Measurements from ENCODE around the gene PLEKHM3.
"Not testable (repeated sequence)": the region's sequence is repeated elsewhere in the genome, so short reads cannot be mapped to it uniquely, and the experiment has no call there.

Gene PLEKHM3

DNA sequence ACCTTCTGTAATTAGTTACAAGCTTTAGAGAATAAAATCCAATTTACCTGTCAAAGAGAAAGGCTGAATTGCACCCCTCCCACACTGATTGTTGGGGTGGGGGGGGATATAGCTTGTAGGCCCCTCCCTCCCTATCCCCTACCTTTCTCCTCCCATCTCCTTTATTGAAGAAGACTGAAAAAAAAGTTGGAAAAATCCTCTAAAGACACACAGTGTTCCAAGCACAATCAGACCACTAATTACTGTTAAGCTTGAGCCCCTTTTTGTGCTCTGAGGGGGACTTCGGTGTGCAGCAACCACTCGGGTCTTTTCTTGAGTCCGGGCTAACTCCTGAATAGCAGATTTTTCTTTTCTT lies 212.6 kb downstream of the PLEKHM3 start:
- TF ChIP-seq, protein P1, sequence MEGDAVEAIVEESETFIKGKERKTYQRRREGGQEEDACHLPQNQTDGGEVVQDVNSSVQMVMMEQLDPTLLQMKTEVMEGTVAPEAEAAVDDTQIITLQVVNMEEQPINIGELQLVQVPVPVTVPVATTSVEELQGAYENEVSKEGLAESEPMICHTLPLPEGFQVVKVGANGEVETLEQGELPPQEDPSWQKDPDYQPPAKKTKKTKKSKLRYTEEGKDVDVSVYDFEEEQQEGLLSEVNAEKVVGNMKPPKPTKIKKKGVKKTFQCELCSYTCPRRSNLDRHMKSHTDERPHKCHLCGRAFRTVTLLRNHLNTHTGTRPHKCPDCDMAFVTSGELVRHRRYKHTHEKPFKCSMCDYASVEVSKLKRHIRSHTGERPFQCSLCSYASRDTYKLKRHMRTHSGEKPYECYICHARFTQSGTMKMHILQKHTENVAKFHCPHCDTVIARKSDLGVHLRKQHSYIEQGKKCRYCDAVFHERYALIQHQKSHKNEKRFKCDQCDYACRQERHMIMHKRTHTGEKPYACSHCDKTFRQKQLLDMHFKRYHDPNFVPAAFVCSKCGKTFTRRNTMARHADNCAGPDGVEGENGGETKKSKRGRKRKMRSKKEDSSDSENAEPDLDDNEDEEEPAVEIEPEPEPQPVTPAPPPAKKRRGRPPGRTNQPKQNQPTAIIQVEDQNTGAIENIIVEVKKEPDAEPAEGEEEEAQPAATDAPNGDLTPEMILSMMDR (IDR thresholded peaks at IDR 0.05; ENCODE audit: low read depth, low read length, missing control alignments), result no peak
- H3K4me3 ChIP-seq (ENCODE audit: low read depth, low read length), result no peak overlapping the region
- DNase-seq (ENCODE audit: low read depth), result no peak

DNA sequence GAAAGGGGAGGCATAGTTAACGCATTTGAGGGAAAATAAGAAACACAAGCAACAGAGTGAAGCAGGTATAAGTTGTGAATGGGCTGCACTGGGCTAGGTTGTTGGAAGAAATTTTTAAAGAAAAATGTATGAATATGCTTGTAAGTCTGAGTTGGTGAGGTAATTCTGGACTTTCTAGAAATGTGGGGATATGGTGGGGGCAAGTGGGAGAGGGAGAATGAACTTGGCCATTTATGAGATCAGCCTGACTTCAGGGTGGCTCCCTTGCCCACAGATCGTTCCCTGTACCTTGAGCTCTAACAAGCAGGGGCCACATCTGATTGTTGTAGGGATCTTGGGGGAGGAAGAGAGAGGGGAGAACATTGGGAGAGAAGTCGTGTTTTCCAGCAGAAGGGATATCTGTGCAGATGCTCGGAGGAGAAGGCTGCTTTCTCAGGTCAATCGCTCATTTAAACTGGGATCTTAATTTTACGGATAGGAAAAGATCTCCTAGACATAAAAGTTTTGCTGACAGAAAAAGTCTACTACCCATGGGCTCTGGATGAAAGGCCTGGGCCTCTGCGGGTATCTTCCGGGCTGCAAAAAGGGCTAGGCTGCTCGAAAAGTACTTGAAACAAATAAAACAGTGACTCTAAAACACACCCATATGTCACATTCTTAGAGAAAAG lies 213.1 kb downstream of the PLEKHM3 start:
- H3K4me3 ChIP-seq (ENCODE audit: low read depth, low read length), result no peak overlapping the region
- no peak for DNase-seq (ENCODE audit: low read depth)
- TF ChIP-seq, protein P1 (IDR thresholded peaks at IDR 0.05; ENCODE audit: low read depth, low read length, missing control alignments), result no peak

DNA sequence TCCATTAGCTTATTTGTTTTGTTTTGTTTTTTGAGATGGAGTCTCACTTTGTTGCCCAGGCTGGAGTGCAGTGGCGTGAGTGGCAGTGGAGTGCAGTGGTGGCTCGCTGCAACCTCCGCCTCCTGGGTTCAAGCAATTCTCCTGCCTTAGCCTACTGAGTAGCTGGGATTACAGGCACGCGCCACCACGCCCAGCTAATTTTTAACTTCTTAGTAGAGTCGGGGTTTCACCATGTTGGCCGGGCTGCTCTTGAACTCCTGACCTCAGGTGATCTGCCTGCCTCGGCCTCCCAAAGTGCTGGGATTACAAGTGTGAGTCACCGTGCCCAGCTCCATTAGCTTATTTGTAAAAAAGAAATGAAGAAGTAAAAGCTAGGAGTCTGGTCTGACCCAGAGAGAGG lies 213.7 kb downstream of the PLEKHM3 start:
- not testable (repeated sequence) for DNase-seq (ENCODE audit: low read depth); H3K4me3 ChIP-seq (ENCODE audit: low read depth, low read length)

DNA sequence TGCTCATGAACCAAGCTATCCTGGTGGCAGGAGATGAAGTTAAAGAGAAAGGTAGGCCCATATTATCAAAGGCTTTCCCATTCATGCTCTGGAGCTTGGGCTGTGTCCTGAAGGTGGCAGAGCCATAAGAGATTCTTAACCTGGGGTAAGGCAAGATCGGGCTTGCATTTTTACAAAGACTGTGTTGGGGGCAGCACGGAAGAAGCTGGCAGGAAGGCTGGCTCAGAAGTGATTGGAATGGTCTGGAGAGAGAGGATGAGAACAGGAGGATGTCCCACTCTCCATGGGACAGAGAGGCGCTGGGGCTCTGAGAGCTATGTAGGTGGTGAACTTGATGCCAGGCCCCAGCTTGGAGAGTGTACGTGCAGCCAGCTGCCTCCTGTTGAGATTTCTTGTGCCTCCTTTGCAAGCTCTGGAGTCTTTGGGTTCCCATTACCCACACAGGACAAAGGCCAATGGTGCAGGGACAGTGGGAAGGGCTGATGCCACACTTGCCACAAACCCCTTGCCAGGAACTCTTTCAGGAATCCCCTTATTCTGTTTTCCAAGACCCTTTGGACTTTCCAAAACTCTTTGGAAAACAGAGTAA lies 215.0 kb downstream of the PLEKHM3 start:
- DNase-seq (ENCODE audit: low read depth), result no peak
- no peak overlapping the region for H3K4me3 ChIP-seq (ENCODE audit: low read depth, low read length)
- TF ChIP-seq, protein P1 (IDR thresholded peaks at IDR 0.05; ENCODE audit: low read depth, low read length, missing control alignments), result no peak

DNA sequence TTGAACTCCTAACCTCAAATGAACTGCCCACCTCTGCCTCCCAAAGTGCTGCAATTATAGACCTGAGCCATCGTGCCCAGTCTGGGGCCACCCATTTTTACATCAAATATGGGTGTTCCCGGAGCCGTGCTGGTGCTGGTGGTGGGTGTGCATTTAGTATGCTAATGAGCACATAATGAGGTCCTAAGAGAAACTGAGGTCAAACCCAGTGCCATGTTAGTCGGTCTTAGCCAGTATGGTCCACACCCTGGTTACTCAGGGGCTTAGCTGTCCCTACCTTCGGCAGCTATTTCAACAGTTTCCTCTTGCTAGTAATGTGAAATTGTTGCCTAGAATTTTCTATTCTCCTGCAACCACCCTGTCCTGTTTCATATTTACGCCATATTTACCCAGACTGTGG lies 217.2 kb downstream of the PLEKHM3 start:
- TF ChIP-seq, protein P1 (IDR thresholded peaks at IDR 0.05; ENCODE audit: low read depth, low read length, missing control alignments), result no peak
- no peak overlapping the region for H3K4me3 ChIP-seq (ENCODE audit: low read depth, low read length)
- no peak for DNase-seq (ENCODE audit: low read depth)

DNA sequence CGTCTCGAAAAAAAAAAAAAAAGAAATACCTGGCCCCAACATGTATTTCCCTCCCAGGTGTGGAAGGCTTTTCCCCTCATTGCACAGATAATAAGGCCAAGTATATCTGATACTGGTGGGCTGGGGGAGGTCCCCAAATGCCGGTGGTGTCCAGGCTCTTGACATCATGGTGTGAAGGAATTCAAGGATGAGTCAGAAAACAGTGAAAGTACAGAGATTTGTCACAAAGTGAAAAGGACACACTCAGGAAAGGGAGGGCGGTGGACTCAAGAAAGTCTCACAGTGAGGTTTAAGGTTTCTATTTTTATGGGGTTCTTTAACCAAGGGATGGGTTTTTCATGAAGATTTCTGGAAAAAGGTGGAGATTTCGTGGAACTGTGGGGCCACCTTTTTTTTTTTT lies 217.8 kb downstream of the PLEKHM3 start:
- TF ChIP-seq, protein P1 (IDR thresholded peaks at IDR 0.05; ENCODE audit: low read depth, low read length, missing control alignments), result no peak
- no peak overlapping the region for H3K4me3 ChIP-seq (ENCODE audit: low read depth, low read length)
- no peak for DNase-seq (ENCODE audit: low read depth)

DNA sequence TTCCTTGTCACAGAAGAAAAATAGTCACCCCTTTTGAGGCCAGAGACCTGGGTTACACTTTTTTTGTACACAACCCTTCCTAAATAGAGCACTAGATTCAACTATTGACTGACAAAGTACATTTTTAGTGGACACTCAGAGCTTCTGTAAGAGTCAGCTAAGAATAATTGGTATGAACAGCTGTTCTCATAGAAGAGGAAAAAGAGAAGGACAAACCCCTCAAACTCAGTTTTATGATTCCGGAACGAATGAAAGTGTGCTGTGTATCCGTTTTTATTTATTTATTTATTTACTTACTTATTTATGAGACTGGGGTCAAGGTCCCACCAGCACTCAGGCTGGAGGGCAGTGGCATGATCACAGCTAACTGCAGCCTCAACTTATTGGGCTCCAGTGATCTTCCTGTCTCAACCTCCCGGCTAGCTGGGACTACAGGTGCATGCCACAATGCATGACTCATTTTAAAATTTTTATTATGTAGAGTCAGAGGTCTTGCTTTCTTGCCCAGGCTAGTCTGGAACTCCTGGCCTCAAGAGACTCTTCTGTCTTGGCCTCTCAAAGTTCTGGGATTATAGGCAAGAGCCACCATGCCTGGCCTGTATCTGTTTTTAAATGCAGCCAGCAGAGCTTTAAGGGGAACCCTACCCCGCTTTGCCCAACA lies 219.6 kb downstream of the PLEKHM3 start:
- TF ChIP-seq, protein P1 (IDR thresholded peaks at IDR 0.05; ENCODE audit: low read depth, low read length, missing control alignments), result no peak
- H3K4me3 ChIP-seq (ENCODE audit: low read depth, low read length), result no peak overlapping the region
- no peak for DNase-seq (ENCODE audit: low read depth)
